ENCODE data around the gene FBXL20. TPM values are rescaled to one million over a fixed set of nuclear protein-coding genes. Genes with fewer than 3 reads are reported as not detected.

FBXL20 gene
- total and polyA plus RNA-seq, 2 donors (not counting 3 experiments of a cell fraction or from before 2014, with no cell fraction given), result 4.6 to 18.0 TPM

DNA sequence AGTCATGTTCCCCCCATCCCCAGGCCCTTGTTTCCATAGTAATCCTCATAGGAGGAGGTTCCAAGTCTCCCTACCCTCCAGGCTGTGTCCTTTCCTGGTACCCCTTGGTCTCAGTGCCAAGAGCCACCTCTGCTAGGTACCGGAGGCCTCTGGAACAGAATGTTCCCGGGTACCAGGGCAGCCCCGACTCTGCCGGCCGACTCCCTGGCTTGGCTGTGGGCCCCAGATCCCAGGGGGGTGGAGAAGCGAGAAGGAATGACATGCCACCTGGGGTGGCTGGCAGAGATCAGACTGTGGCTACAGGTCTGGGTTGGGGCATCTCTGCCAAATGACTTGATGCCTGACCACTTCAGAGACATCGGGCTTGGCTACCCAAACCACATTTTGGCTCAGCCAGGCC lies 179.3 kb downstream of the FBXL20 start:
- ChIA-PET POLR2A (no interaction called here), CTCF (interaction anchor here (3.8 kb wide), 1 partner anchor 10 kb away, joined by 15 read pairs; no protein-coding TSS in a partner anchor)
- no peaks in the 10 kb centered on the region for H3K36me3 ChIP-seq (ENCODE audit: control insufficient read depth in 2 of 2, extremely low read depth in 1 of 2, insufficient read depth in 2 of 2, low read length in 2 of 2)
- H3K9ac ChIP-seq (replicated peaks; ENCODE audit: extremely low read depth, insufficient read depth, low read length), result no peak overlapping the region
- TF ChIP-seq MAX (IDR thresholded peaks at IDR 0.05; ENCODE audit: insufficient read depth, insufficient read length), result no peak
- TF ChIP-seq, protein P1, sequence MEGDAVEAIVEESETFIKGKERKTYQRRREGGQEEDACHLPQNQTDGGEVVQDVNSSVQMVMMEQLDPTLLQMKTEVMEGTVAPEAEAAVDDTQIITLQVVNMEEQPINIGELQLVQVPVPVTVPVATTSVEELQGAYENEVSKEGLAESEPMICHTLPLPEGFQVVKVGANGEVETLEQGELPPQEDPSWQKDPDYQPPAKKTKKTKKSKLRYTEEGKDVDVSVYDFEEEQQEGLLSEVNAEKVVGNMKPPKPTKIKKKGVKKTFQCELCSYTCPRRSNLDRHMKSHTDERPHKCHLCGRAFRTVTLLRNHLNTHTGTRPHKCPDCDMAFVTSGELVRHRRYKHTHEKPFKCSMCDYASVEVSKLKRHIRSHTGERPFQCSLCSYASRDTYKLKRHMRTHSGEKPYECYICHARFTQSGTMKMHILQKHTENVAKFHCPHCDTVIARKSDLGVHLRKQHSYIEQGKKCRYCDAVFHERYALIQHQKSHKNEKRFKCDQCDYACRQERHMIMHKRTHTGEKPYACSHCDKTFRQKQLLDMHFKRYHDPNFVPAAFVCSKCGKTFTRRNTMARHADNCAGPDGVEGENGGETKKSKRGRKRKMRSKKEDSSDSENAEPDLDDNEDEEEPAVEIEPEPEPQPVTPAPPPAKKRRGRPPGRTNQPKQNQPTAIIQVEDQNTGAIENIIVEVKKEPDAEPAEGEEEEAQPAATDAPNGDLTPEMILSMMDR (IDR thresholded peaks at IDR 0.05; ENCODE audit: extremely low read depth in 1 of 2, insufficient read depth in 1 of 2, low read depth in 1 of 2, low read length in 2 of 2), result no peak
- no peak for TF ChIP-seq JUN (IDR thresholded peaks at IDR 0.05; ENCODE audit: borderline replicate concordance, insufficient read depth, insufficient read length, low read depth)
- TF ChIP-seq FOS (IDR thresholded peaks at IDR 0.05; ENCODE audit: borderline replicate concordance, insufficient read depth, low read length), result no peak
- TF ChIP-seq EZH2 (IDR thresholded peaks at IDR 0.05; ENCODE audit: borderline replicate concordance, low read depth, low read length, severe bottlenecking), result no peak
- no peak for TF ChIP-seq GATA2 (IDR thresholded peaks at IDR 0.05; ENCODE audit: insufficient read depth, insufficient read length, low read depth, low read length)
- TF ChIP-seq POLR2AphosphoS5 (IDR thresholded peaks at IDR 0.05; ENCODE audit: insufficient read depth, low read depth, low read length), result no peak
- TF ChIP-seq POLR2A (IDR thresholded peaks at IDR 0.05; ENCODE audit: low read depth, low read length), result no peak
- TF ChIP-seq MYC (IDR thresholded peaks at IDR 0.05; ENCODE audit: low read depth, low read length), result no peak
- H4K20me1 ChIP-seq (replicated peaks; ENCODE audit: control insufficient read depth, extremely low read depth, insufficient read depth, low read length), result no peaks in the 10 kb centered on the region
- H3K4me1 ChIP-seq (ENCODE audit: control insufficient read depth, extremely low read depth, insufficient read depth, low read length), result peaks cover 9% of the 10 kb centered on the region
- no peak overlapping the region for H3K4me2 ChIP-seq (ENCODE audit: insufficient read depth, low read length)
- DNase-seq (ENCODE audit: low read depth, low spot score), result no peak
- FAIRE-seq, result no peak
- intact Hi-C loops (cut with micrococcal nuclease), result no loop called here
- BruUV-seq (replicated peaks), result no TSS peak
- no peaks in the 10 kb centered on the region for H3K9me1 ChIP-seq (replicated peaks; ENCODE audit: control insufficient read depth, extremely low read depth, insufficient read depth, low read length)
- no peaks in the 10 kb centered on the region for H3K9me3 ChIP-seq (replicated peaks; ENCODE audit: control insufficient read depth, insufficient read depth, low read length)
- H2AFZ ChIP-seq (ENCODE audit: low read depth, low read length), result no peak overlapping the region
- dilution Hi-C loops (cut with MboI; ENCODE audit: extremely low pct_ligation_motif_present, low sequenced_read_pairs), result no loop called here
- H3K27ac ChIP-seq (ENCODE audit: insufficient read depth, low read depth, low read length), result no peak overlapping the region
- H3K27me3 ChIP-seq (ENCODE audit: control insufficient read depth in 2 of 2, insufficient read depth in 2 of 2, low read length in 2 of 2), result peaks cover 39 to 44% of the 10 kb centered on the region in 2 experiments
- no peak overlapping the region for H3K4me3 ChIP-seq (replicated peaks in 1 of 3; ENCODE audit: insufficient read depth in 1 of 3, low read depth in 1 of 3, low read length in 3 of 3)
- no peaks in the 10 kb centered on the region for H3K79me2 ChIP-seq (ENCODE audit: control insufficient read depth, insufficient read depth, low read length)

Data from endothelial cell of umbilical vein (primary cell).